ENCODE data around the gene TBCE.
"Not testable (repeated sequence)": the region's sequence is repeated elsewhere in the genome, so short reads cannot be mapped to it uniquely, and the experiment has no call there.

TBCE gene

DNA sequence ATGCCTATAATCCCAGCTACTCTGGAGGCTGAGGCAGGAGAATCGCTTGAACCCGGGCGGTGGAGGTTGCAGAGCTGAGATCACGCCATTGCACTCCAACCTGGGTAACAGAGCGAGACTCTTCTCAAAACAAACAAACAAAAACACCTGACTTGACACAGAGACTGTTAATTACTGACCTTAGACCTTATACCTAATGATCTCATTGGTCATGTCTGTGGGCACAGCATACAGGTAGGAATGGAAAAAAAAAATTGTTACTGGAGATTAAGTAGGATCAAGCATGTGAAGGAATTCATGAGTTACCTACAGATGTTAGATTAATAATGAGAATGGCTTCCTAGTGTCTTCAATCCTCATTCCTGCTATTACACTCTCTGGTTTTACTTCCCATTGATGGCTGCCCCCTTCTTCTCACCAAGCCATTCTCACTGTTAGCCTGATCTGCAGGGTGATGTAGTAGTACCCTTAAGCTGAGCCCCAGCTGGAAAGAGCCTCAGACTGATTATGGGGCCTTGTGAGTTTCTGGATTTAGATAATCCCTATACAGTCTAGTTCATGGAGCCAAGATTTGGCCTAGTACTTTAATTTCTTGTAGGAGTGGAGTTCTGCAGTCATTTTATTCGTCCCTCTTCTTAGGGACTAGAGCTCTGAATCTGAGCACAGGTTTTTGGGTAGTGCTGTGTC, 8.8 kb downstream of the TBCE start:
- H3K9me3 Mint-ChIP-seq = no peaks in the 10 kb centered on the region
- H3K27ac Mint-ChIP-seq = no peak overlapping the region
- no peak for DNase-seq (ENCODE audit: low spot score)
- peaks cover 14% of the 10 kb centered on the region for H3K36me3 Mint-ChIP-seq (ENCODE audit: low read depth)
- H3K27me3 Mint-ChIP-seq (ENCODE audit: low read depth) = no peaks in the 10 kb centered on the region
- no peaks in the 10 kb centered on the region for H3K4me1 Mint-ChIP-seq (ENCODE audit: low read depth)
- H3K4me3 Mint-ChIP-seq = no peak overlapping the region

DNA sequence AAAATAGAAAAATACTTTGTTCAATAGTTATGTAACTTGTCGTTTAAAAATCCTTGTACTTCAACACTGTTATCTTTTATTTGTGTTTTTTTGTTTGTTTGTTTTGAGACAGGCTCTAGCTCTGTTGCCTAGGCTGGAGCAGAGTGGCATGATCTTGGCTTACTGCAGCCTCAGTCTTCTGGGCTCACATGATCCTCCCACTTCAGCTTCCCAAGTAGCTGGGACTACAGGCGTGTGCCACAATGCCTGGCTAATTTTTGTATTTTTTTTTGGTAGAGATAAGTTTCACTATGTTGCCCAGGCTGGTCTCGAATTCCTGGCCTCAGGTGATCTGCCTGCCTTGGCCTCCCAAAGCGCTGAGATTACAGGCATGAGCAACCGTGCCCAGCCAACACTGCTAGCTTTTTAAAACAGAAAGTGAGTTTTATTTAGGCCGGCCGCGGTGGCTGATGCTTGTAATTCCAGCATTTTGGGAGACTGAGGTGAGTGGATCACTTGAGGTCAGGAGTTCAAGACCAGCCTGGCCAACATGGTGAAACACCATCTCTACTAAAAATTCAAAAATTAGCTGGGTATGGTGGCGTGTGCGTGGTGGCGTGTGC, 11.0 kb downstream of the TBCE start:
- H3K9me3 Mint-ChIP-seq; H3K4me1 Mint-ChIP-seq (ENCODE audit: low read depth); H3K27me3 Mint-ChIP-seq (ENCODE audit: low read depth); H3K27ac Mint-ChIP-seq; DNase-seq (ENCODE audit: low spot score); H3K4me3 Mint-ChIP-seq: not testable (repeated sequence)
- peaks cover 21% of the 10 kb centered on the region for H3K36me3 Mint-ChIP-seq (ENCODE audit: low read depth)

- not testable (repeated sequence) for H3K4me3 Mint-ChIP-seq; H3K4me1 Mint-ChIP-seq (ENCODE audit: low read depth); H3K9me3 Mint-ChIP-seq; H3K27ac Mint-ChIP-seq; DNase-seq (ENCODE audit: low spot score); H3K27me3 Mint-ChIP-seq (ENCODE audit: low read depth)
- H3K36me3 Mint-ChIP-seq (ENCODE audit: low read depth) = peaks cover 29% of the 10 kb centered on the region
These were observed 14.9 kb downstream of the TBCE start for GRCh38 chr1:235381955-235382739.

DNA sequence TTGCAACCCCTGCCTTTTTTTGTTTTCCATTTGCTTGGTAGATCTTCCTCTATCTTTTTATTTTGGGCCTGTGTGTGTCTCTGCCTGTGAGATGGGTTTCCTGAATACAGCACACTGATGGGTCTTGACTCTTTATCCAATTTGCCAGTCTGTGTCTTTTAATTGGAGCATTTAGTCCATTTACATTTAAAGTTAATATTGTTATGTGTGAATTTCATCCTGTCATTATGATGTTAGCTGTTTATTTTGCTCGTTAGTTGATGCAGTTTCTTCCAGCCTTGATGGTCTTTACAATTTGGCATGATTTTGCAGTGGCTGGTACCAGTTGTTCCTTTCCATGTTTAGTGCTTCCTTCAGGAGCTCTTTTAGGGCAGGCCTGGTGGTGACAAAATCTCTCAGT, 18.4 kb downstream of the TBCE start:
- H3K27me3 Mint-ChIP-seq (ENCODE audit: low read depth); H3K4me3 Mint-ChIP-seq; H3K9me3 Mint-ChIP-seq; DNase-seq (ENCODE audit: low spot score); H3K27ac Mint-ChIP-seq; H3K4me1 Mint-ChIP-seq (ENCODE audit: low read depth): not testable (repeated sequence)
- H3K36me3 Mint-ChIP-seq (ENCODE audit: low read depth) = peaks cover 31% of the 10 kb centered on the region

- Mint-ChIP-seq H3K4me3 (no peak overlapping the region), H3K4me1 (ENCODE audit: low read depth) (no peaks in the 10 kb centered on the region), H3K27me3 (ENCODE audit: low read depth) (no peaks in the 10 kb centered on the region), H3K27ac (no peak overlapping the region), H3K36me3 (ENCODE audit: low read depth) (peaks cover 7% of the 10 kb centered on the region), H3K9me3 (peaks cover 6% of the 10 kb centered on the region)
- no peak for DNase-seq (ENCODE audit: low spot score)
These were observed 24.6 kb downstream of the TBCE start for GRCh38 chr1:235391874-235392273.

DNA sequence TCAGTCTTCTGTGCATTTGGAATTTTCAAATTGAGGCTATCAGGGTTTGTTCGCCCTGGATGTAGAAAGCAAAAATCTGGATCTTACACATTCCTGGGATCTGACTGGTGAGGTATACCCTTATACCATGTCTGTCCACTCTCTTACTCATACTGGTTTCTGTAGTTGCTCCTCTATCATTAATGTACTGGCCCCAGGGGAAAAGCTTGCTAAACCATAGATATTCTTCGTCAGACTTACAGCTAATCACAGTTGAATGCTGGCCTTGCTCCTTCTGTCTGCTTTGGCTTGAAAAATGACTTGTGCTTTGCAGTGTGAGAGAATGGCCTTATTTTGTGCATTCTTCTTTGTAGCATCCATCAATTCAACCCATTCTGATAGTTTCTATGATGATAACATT, 30.5 kb downstream of the TBCE start:
- DNase-seq (ENCODE audit: low spot score) = no peak
- H3K9me3 Mint-ChIP-seq = no peaks in the 10 kb centered on the region
- H3K4me3 Mint-ChIP-seq = no peak overlapping the region
- H3K36me3 Mint-ChIP-seq (ENCODE audit: low read depth) = peaks cover 5% of the 10 kb centered on the region
- H3K4me1 Mint-ChIP-seq (ENCODE audit: low read depth) = peaks cover 7% of the 10 kb centered on the region
- no peak overlapping the region for H3K27ac Mint-ChIP-seq
- no peaks in the 10 kb centered on the region for H3K27me3 Mint-ChIP-seq (ENCODE audit: low read depth)

GRCh38 chr1:235399661-235400060, 32.4 kb downstream of the TBCE start:
- H3K27ac Mint-ChIP-seq = no peak overlapping the region
- H3K9me3 Mint-ChIP-seq = no peaks in the 10 kb centered on the region
- no peak for DNase-seq (ENCODE audit: low spot score)
- H3K36me3 Mint-ChIP-seq (ENCODE audit: low read depth) = peaks cover 5% of the 10 kb centered on the region
- H3K4me1 Mint-ChIP-seq (ENCODE audit: low read depth) = peaks cover 7% of the 10 kb centered on the region
- H3K27me3 Mint-ChIP-seq (ENCODE audit: low read depth) = no peaks in the 10 kb centered on the region
- no peak overlapping the region for H3K4me3 Mint-ChIP-seq

DNA sequence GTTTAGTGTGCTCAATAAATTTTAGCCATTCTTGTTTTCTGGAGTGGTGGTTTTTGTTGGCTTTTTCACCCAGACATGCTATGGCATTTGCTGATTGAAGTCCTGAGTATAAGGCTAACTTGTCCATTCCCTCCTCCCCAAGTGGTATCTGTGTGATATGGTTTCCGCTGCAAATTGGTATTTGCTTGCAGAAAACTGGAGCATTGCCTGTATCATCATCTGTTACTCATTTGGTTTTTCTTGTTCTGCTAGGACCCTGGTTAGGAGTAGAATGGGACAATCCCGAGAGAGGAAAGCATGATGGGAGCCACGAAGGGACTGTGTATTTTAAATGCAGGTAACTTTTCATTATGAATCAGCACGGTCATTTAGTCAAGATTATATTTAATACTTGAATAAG, 34.0 kb downstream of the TBCE start:
- Mint-ChIP-seq H3K27me3 (ENCODE audit: low read depth) (no peaks in the 10 kb centered on the region), H3K36me3 (ENCODE audit: low read depth) (peaks cover 5% of the 10 kb centered on the region), H3K9me3 (no peaks in the 10 kb centered on the region), H3K4me1 (ENCODE audit: low read depth) (peaks cover 7% of the 10 kb centered on the region), H3K4me3 (no peak overlapping the region), H3K27ac (no peak overlapping the region)
- DNase-seq (ENCODE audit: low spot score) = no peak

- no peak overlapping the region for H3K27ac Mint-ChIP-seq
- peaks cover 7% of the 10 kb centered on the region for H3K4me1 Mint-ChIP-seq (ENCODE audit: low read depth)
- no peaks in the 10 kb centered on the region for H3K9me3 Mint-ChIP-seq
- peaks cover 5% of the 10 kb centered on the region for H3K36me3 Mint-ChIP-seq (ENCODE audit: low read depth)
- no peaks in the 10 kb centered on the region for H3K27me3 Mint-ChIP-seq (ENCODE audit: low read depth)
- H3K4me3 Mint-ChIP-seq = no peak overlapping the region
- no peak for DNase-seq (ENCODE audit: low spot score)
These were observed 35.4 kb downstream of the TBCE start for GRCh38 chr1:235402457-235403200.

- Mint-ChIP-seq H3K27ac (no peak overlapping the region), H3K4me3 (no peak overlapping the region), H3K27me3 (ENCODE audit: low read depth) (no peaks in the 10 kb centered on the region), H3K9me3 (no peaks in the 10 kb centered on the region), H3K4me1 (ENCODE audit: low read depth) (peaks cover 7% of the 10 kb centered on the region), H3K36me3 (ENCODE audit: low read depth) (peaks cover 5% of the 10 kb centered on the region)
- DNase-seq (ENCODE audit: low spot score) = no peak
These were observed 36.4 kb downstream of the TBCE start for GRCh38 chr1:235403593-235403992.

- H3K27me3 Mint-ChIP-seq (ENCODE audit: low read depth) = no peaks in the 10 kb centered on the region
- no peaks in the 10 kb centered on the region for H3K9me3 Mint-ChIP-seq
- H3K4me3 Mint-ChIP-seq = no peak overlapping the region
- peaks cover 5% of the 10 kb centered on the region for H3K36me3 Mint-ChIP-seq (ENCODE audit: low read depth)
- H3K27ac Mint-ChIP-seq = no peak overlapping the region
- H3K4me1 Mint-ChIP-seq (ENCODE audit: low read depth) = peaks cover 6% of the 10 kb centered on the region
- no peak for DNase-seq (ENCODE audit: low spot score)
These were observed 37.0 kb downstream of the TBCE start for GRCh38 chr1:235404190-235404589.

- no peaks in the 10 kb centered on the region for H3K27me3 Mint-ChIP-seq (ENCODE audit: low read depth)
- no peaks in the 10 kb centered on the region for H3K9me3 Mint-ChIP-seq
- no peak for DNase-seq (ENCODE audit: low spot score)
- no peak overlapping the region for H3K27ac Mint-ChIP-seq
- peaks cover 2% of the 10 kb centered on the region for H3K4me1 Mint-ChIP-seq (ENCODE audit: low read depth)
- no peak overlapping the region for H3K4me3 Mint-ChIP-seq
- peaks cover 1% of the 10 kb centered on the region for H3K36me3 Mint-ChIP-seq (ENCODE audit: low read depth)
These were observed 40.2 kb downstream of the TBCE start for GRCh38 chr1:235407419-235407818.

DNA sequence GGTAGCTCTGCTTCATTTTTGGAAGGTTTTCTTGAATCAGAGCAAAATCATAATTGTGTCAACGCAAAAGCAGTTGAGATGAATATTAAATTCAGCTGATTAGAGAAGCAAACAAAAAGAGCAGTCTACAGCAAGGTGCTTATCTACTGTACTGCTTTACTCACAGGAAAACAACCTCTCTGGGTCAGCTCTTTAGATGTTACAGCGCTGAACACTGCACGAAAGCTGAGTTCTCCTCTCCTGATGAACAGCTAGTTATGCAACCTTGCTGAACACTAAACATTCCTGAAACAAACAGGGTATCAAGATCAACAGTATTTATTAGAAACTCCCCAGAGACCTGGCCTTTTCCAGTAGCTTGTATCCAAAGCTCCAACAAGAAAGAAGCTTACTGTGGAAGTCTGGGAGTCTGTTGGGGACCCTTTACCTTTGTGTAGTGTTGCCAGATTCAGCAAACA, 41.3 kb downstream of the TBCE start:
- Mint-ChIP-seq H3K4me3 (no peak overlapping the region), H3K36me3 (ENCODE audit: low read depth) (peaks cover 2% of the 10 kb centered on the region), H3K27ac (no peak overlapping the region), H3K9me3 (no peaks in the 10 kb centered on the region), H3K27me3 (ENCODE audit: low read depth) (no peaks in the 10 kb centered on the region), H3K4me1 (ENCODE audit: low read depth) (peaks cover 4% of the 10 kb centered on the region)
- DNase-seq (ENCODE audit: low spot score) = no peak
